ENCODE results near the gene TXNDC16.

Gene TXNDC16

GRCh38 chr14:52552063-52552988, at the start of gene TXNDC16, which contains the start of gene GPR137C:
TSS of gene TXNDC16 (minus strand) at chr14:52552505. CDS start at chr14:52543557, 8,948 bp downstream.
TSS of gene GPR137C (plus strand) at chr14:52552836. CDS start at chr14:52553148, 312 bp downstream.
- peak within 1 kb of the TSS; percentile 75 for H3K4me3 ChIP-seq (replicated peaks; ENCODE audit: low read depth, low read length)
- no peak for TF ChIP-seq CTCF (IDR thresholded peaks at IDR 0.05; ENCODE audit: low read length, missing control alignments)
- DNase-seq (ENCODE audit: low read depth): peak; percentile 99

- TF ChIP-seq CTCF (IDR thresholded peaks at IDR 0.05; ENCODE audit: low read length, missing control alignments): no peak
- DNase-seq (ENCODE audit: low read depth): no peak
- no peak overlapping the region for H3K4me3 ChIP-seq (replicated peaks; ENCODE audit: low read depth, low read length)
Measured at GRCh38 chr14:52599974-52600373, 47.7 kb upstream of the TXNDC16 start.

- TF ChIP-seq CTCF (IDR thresholded peaks at IDR 0.05; ENCODE audit: low read length, missing control alignments): no peak
- no peak overlapping the region for H3K4me3 ChIP-seq (replicated peaks; ENCODE audit: low read depth, low read length)
- DNase-seq (ENCODE audit: low read depth): no peak
Measured at GRCh38 chr14:52598568-52598967, 46.3 kb upstream of the TXNDC16 start.

DNA sequence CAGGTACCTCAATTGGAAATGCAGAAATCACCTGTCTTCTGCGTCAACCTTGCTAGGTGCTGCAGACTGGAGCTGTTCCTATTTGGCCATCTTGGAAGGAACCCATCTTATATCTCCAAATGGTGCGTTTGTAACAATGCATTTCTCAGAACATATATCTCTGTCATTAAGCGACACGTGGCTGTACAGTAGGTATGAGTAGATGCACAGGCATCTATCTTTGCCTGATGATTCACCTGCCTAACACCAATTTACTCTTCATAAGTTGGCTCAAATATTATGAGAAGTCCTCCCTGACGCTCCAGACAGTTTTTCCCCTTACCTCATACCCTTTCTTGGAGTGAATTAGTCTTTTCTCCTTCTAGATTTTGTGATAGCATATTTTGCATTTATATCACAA, 44.6 kb upstream of the TXNDC16 start:
- no peak for TF ChIP-seq CTCF (IDR thresholded peaks at IDR 0.05; ENCODE audit: low read length, missing control alignments)
- no peak overlapping the region for H3K4me3 ChIP-seq (replicated peaks; ENCODE audit: low read depth, low read length)
- DNase-seq (ENCODE audit: low read depth): no peak

- no peak overlapping the region for H3K4me3 ChIP-seq (replicated peaks; ENCODE audit: low read depth, low read length)
- DNase-seq (ENCODE audit: low read depth): no peak
- no peak for TF ChIP-seq CTCF (IDR thresholded peaks at IDR 0.05; ENCODE audit: low read length, missing control alignments)
Measured at GRCh38 chr14:52596320-52596719, 44.0 kb upstream of the TXNDC16 start.

GRCh38 chr14:52590318-52590717, 38.0 kb upstream of the TXNDC16 start:
- H3K4me3 ChIP-seq (replicated peaks; ENCODE audit: low read depth, low read length): no peak overlapping the region
- DNase-seq (ENCODE audit: low read depth): no peak
- no peak for TF ChIP-seq CTCF (IDR thresholded peaks at IDR 0.05; ENCODE audit: low read length, missing control alignments)
